ENCODE data around the gene COG7. TPM values are rescaled to one million over a fixed set of nuclear protein-coding genes. Genes with fewer than 3 reads are reported as not detected.

The COG7 gene
- total and polyA plus RNA-seq, 2 donors (not counting 3 experiments of a cell fraction or from before 2014, with no cell fraction given): 24.1 to 42.0 TPM

DNA sequence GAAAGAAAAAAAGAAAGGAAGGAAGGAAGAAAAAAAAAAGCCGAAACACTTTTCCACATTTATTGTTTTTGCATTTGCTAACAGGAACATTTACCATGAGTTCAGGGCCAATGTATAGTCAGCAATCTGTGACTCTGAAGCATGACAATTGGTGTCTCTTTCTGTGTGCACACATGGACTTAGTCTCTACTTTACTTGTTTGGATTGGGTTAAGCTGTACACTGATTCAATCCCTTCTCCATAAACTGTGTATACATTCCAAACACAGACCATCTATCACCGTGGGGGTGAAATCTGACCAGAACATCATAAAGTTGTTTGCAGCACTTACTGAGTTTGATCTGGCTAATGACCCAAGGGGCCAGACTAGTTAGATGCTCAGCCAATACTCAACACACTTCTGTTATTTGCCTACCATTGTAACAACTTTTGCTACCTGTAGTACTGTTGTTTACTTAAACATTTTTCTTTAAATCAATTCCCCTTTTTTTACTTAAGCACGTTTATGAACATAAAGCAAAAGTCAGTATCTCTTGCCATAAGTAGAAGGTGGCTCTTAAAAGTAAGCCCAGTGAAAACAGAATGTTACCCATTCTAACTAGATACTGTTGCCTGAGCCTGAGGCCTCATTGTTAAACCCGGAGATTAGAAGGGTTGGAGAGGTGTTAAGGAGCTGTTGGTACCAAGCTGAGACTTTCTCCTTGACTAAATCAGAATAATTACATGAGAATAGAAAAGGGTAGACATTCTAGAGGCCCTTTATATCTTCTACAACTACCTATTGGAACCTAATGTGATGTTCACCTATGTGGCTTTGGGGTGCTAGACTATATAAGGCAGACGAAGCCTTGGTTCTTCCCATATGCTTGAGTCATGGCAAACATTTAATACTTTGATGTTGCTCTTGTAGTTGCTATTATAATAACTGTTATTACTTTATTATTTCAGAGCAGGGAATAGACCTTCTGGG lies 109.1 kb downstream of the COG7 start:
- Histone ChIP-seq H3K4me1 (ENCODE audit: control insufficient read depth, extremely low read depth, insufficient read depth, low read length) (no peaks in the 10 kb centered on the region), H3K9me3 (replicated peaks; ENCODE audit: control insufficient read depth, insufficient read depth, low read length) (no peaks in the 10 kb centered on the region), H3K4me2 (ENCODE audit: insufficient read depth, low read length) (no peak overlapping the region), H3K79me2 (ENCODE audit: control insufficient read depth, insufficient read depth, low read length) (no peaks in the 10 kb centered on the region), H3K9ac (replicated peaks; ENCODE audit: extremely low read depth, insufficient read depth, low read length) (no peak overlapping the region), H3K36me3 (ENCODE audit: control insufficient read depth in 2 of 2, extremely low read depth in 1 of 2, insufficient read depth in 2 of 2, low read length in 2 of 2) (no peaks in the 10 kb centered on the region), H4K20me1 (replicated peaks; ENCODE audit: control insufficient read depth, extremely low read depth, insufficient read depth, low read length) (no peaks in the 10 kb centered on the region), H3K9me1 (replicated peaks; ENCODE audit: control insufficient read depth, extremely low read depth, insufficient read depth, low read length) (no peaks in the 10 kb centered on the region), H3K4me3 (replicated peaks in 1 of 3; ENCODE audit: insufficient read depth in 1 of 3, low read depth in 1 of 3, low read length in 3 of 3) (no peak overlapping the region), H3K27me3 (ENCODE audit: control insufficient read depth in 2 of 2, insufficient read depth in 2 of 2, low read length in 2 of 2) (no peaks in the 10 kb centered on the region), H3K27ac (ENCODE audit: insufficient read depth, low read depth, low read length) (no peak overlapping the region), H2AFZ (ENCODE audit: low read depth, low read length) (no peak overlapping the region)
- intact Hi-C loops (cut with micrococcal nuclease) (no loop called here), dilution Hi-C loops (cut with MboI; ENCODE audit: extremely low pct_ligation_motif_present, low sequenced_read_pairs) (no loop called here)
- FAIRE-seq (no peak), DNase-seq (ENCODE audit: low read depth, low spot score) (no peak)
- BruUV-seq (replicated peaks): no TSS peak
- POLR2A ChIA-PET: no interaction called here
- CTCF ChIA-PET: no interaction called here
- TF ChIP-seq EZH2 (IDR thresholded peaks at IDR 0.05; ENCODE audit: borderline replicate concordance, low read depth, low read length, severe bottlenecking): no peak
- no peak for TF ChIP-seq CTCF (IDR thresholded peaks at IDR 0.05; ENCODE audit: extremely low read depth in 1 of 2, insufficient read depth in 1 of 2, low read depth in 1 of 2, low read length in 2 of 2)
- TF ChIP-seq MYC (IDR thresholded peaks at IDR 0.05; ENCODE audit: low read depth, low read length): no peak
- no peak for TF ChIP-seq JUN (IDR thresholded peaks at IDR 0.05; ENCODE audit: borderline replicate concordance, insufficient read depth, insufficient read length, low read depth)
- TF ChIP-seq POLR2AphosphoS5 (IDR thresholded peaks at IDR 0.05; ENCODE audit: insufficient read depth, low read depth, low read length): no peak
- TF ChIP-seq, protein P1, sequence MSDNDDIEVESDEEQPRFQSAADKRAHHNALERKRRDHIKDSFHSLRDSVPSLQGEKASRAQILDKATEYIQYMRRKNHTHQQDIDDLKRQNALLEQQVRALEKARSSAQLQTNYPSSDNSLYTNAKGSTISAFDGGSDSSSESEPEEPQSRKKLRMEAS (IDR thresholded peaks at IDR 0.05; ENCODE audit: insufficient read depth, insufficient read length): no peak
- no peak for TF ChIP-seq GATA2 (IDR thresholded peaks at IDR 0.05; ENCODE audit: insufficient read depth, insufficient read length, low read depth, low read length)
- no peak for TF ChIP-seq POLR2A (IDR thresholded peaks at IDR 0.05; ENCODE audit: low read depth, low read length)
- TF ChIP-seq FOS (IDR thresholded peaks at IDR 0.05; ENCODE audit: borderline replicate concordance, insufficient read depth, low read length): no peak
